OCI-LY3 (cell line): ENCODE results near the gene CFAP74.

Experiments used
- CTCF ChIP-seq: fragments of 200-600, 300-600 bp; sonication (generic); IDR thresholded peaks from 2 replicates; pipeline ENCODE4 v1.5.1; 2014; ENCODE audit warnings: antibody characterized with exemption, low read length, low read depth
- EZH2phosphoT487 ChIP-seq: fragments of 200-600 bp; shearing (Covaris generic); IDR thresholded peaks from 2 replicates; pipeline ENCODE4 v1.6.1; 2018; ENCODE audit warnings: antibody characterized with exemption, mixed run types, low read depth

- TF ChIP-seq CTCF, result no peak
- no peak for TF ChIP-seq EZH2phosphoT487
Observed at GRCh38 chr1:2031546-2032540, 28.3 kb upstream of the CFAP74 start.
